ENCODE results near the gene CDK14.

GRCh38 chr7:90587766-90588165, 8.4 kb upstream of the CDK14 start:
- TF ChIP-seq CTCF (IDR thresholded peaks at IDR 0.05; ENCODE audit: poor library complexity, severe bottlenecking): no peak
- TF ChIP-seq MXI1 (conservative IDR thresholded peaks at IDR 0.05; ENCODE audit: poor library complexity, severe bottlenecking): no peak
- TF ChIP-seq EZH2 (IDR thresholded peaks at IDR 0.05; ENCODE audit: borderline replicate concordance, insufficient read depth, low read length, poor library complexity, severe bottlenecking): no peak
